Measurements from ENCODE around the gene ATOH8. TPM values are rescaled to one million over a fixed set of nuclear protein-coding genes. Genes with fewer than 3 reads are reported as not detected.

The ATOH8 gene
- polyA plus RNA-seq, 1 donor (not counting 4 experiments of a cell fraction or from before 2014, with no cell fraction given), result not detected

GRCh38 chr2:85785871-85786270, 32.1 kb downstream of the ATOH8 start:
- Histone ChIP-seq H3K9me1 (ENCODE audit: control insufficient read depth, extremely low read depth, insufficient read depth, low read length) (no peaks in the 10 kb centered on the region), H2AFZ (ENCODE audit: control insufficient read depth, low read length) (no peak overlapping the region), H4K20me1 (ENCODE audit: control insufficient read depth, extremely low read depth, insufficient read depth, low read length) (no peaks in the 10 kb centered on the region), H3K79me2 (ENCODE audit: control insufficient read depth, insufficient read depth, low read length) (no peaks in the 10 kb centered on the region), H3K27me3 (ENCODE audit: control insufficient read depth, extremely low read depth, insufficient read depth, low read length) (peaks cover 24% of the 10 kb centered on the region), H3K36me3 (ENCODE audit: control insufficient read depth in 2 of 2, extremely low read depth in 1 of 2, insufficient read depth in 2 of 2, low read length in 2 of 2) (no peaks in the 10 kb centered on the region), H3K9ac (ENCODE audit: control insufficient read depth, extremely low read depth, insufficient read depth, low read length) (no peak overlapping the region), H3K4me1 (ENCODE audit: control insufficient read depth, extremely low read depth, insufficient read depth, low read length) (no peaks in the 10 kb centered on the region), H3K4me2 (ENCODE audit: control insufficient read depth, extremely low read depth, insufficient read depth, low read depth, low read length) (no peak overlapping the region), H3K9me3 (ENCODE audit: control insufficient read depth, low read depth, low read length) (no peaks in the 10 kb centered on the region), H3K4me3 (ENCODE audit: control insufficient read depth in 2 of 3, extremely low read depth in 1 of 3, insufficient read depth in 2 of 3, low read depth in 1 of 3, low read length in 3 of 3) (no peak overlapping the region), H3K27ac (ENCODE audit: control insufficient read depth, insufficient read depth, low read length) (no peak overlapping the region)
- TF ChIP-seq EZH2 (IDR thresholded peaks at IDR 0.05; ENCODE audit: low read length), result no peak
- no peak for TF ChIP-seq CTCF (optimal IDR thresholded peaks at IDR 0.05 in 1 of 3, IDR thresholded peaks at IDR 0.05 in 1 of 3, conservative IDR thresholded peaks at IDR 0.05 in 1 of 3; ENCODE audit: extremely low read depth in 1 of 3, insufficient read depth in 2 of 3, low read length in 3 of 3)
- FAIRE-seq (no peak), DNase-seq (ENCODE audit: low read depth, low spot score) (no peak)
- dilution Hi-C loops (cut with MboI; ENCODE audit: extremely low pct_ligation_motif_present, low sequenced_read_pairs), result no loop called here

GRCh38 chr2:85786444-85786843, 32.7 kb downstream of the ATOH8 start:
- H3K27ac ChIP-seq (ENCODE audit: control insufficient read depth, insufficient read depth, low read length), result no peak overlapping the region
- no peak overlapping the region for H2AFZ ChIP-seq (ENCODE audit: control insufficient read depth, low read length)
- no peaks in the 10 kb centered on the region for H3K9me1 ChIP-seq (ENCODE audit: control insufficient read depth, extremely low read depth, insufficient read depth, low read length)
- FAIRE-seq (no peak), DNase-seq (ENCODE audit: low read depth, low spot score) (no peak)
- H3K4me2 ChIP-seq (ENCODE audit: control insufficient read depth, extremely low read depth, insufficient read depth, low read depth, low read length), result no peak overlapping the region
- TF ChIP-seq CTCF (optimal IDR thresholded peaks at IDR 0.05 in 1 of 3, IDR thresholded peaks at IDR 0.05 in 1 of 3, conservative IDR thresholded peaks at IDR 0.05 in 1 of 3; ENCODE audit: extremely low read depth in 1 of 3, insufficient read depth in 2 of 3, low read length in 3 of 3), result no peak
- no peak for TF ChIP-seq EZH2 (IDR thresholded peaks at IDR 0.05; ENCODE audit: low read length)
- no peaks in the 10 kb centered on the region for H4K20me1 ChIP-seq (ENCODE audit: control insufficient read depth, extremely low read depth, insufficient read depth, low read length)
- no peak overlapping the region for H3K9ac ChIP-seq (ENCODE audit: control insufficient read depth, extremely low read depth, insufficient read depth, low read length)
- no peaks in the 10 kb centered on the region for H3K79me2 ChIP-seq (ENCODE audit: control insufficient read depth, insufficient read depth, low read length)
- H3K9me3 ChIP-seq (ENCODE audit: control insufficient read depth, low read depth, low read length), result no peaks in the 10 kb centered on the region
- H3K4me1 ChIP-seq (ENCODE audit: control insufficient read depth, extremely low read depth, insufficient read depth, low read length), result no peaks in the 10 kb centered on the region
- peaks cover 30% of the 10 kb centered on the region for H3K27me3 ChIP-seq (ENCODE audit: control insufficient read depth, extremely low read depth, insufficient read depth, low read length)
- no peak overlapping the region for H3K4me3 ChIP-seq (ENCODE audit: control insufficient read depth in 2 of 3, extremely low read depth in 1 of 3, insufficient read depth in 2 of 3, low read depth in 1 of 3, low read length in 3 of 3)
- dilution Hi-C loops (cut with MboI; ENCODE audit: extremely low pct_ligation_motif_present, low sequenced_read_pairs), result no loop called here
- no peaks in the 10 kb centered on the region for H3K36me3 ChIP-seq (ENCODE audit: control insufficient read depth in 2 of 2, extremely low read depth in 1 of 2, insufficient read depth in 2 of 2, low read length in 2 of 2)
